Loucy (cell line): ENCODE data around the gene SORCS2.

Source experiments
- H2AFZ ChIP-seq: fragments of 200-600 bp; sonication (generic); 2 replicates; pipeline ENCODE4 v1.6.0; 2016; ENCODE audit warnings: antibody characterized with exemption, mild to moderate bottlenecking, low read length, moderate library complexity
- H3F3A ChIP-seq: fragments of 200-600 bp; 2 replicates; pipeline ENCODE4 v1.6.0; 2016; ENCODE audit warnings: antibody characterized with exemption, low read depth, mild to moderate bottlenecking
- H3K27me3 ChIP-seq: fragments of 200-600 bp; sonication (generic); 2 replicates; pipeline ENCODE4 v1.6.1; 2014; ENCODE audit warnings: low read length, mild to moderate bottlenecking; ENCODE audit not compliant: insufficient read depth, poor library complexity, severe bottlenecking
- H3K36me3 ChIP-seq: fragments of 200-600 bp; sonication (generic); 2 replicates; pipeline ENCODE4 v1.6.1; 2016; ENCODE audit warnings: low read length; ENCODE audit not compliant: insufficient read depth
- H3K4me1 ChIP-seq: fragments of 200-600 bp; sonication (generic); 2 replicates; pipeline ENCODE4 v1.5.1; 2014; ENCODE audit warnings: low read length, mild to moderate bottlenecking; ENCODE audit not compliant: insufficient read depth, poor library complexity, severe bottlenecking
- H3K4me2 ChIP-seq: fragments of 200-600 bp; sonication (generic); 2 replicates; pipeline ENCODE4 v1.6.0; 2014; ENCODE audit warnings: antibody characterized with exemption, low read length, low read depth, mild to moderate bottlenecking; ENCODE audit not compliant: poor library complexity, severe bottlenecking
- H3K4me3 ChIP-seq: fragments of 200-600 bp; sonication (generic); 2 replicates; pipeline ENCODE4 v1.5.1; 2014; ENCODE audit warnings: low read length, mild to moderate bottlenecking, mixed read lengths; ENCODE audit not compliant: poor library complexity, severe bottlenecking
- H3K79me2 ChIP-seq: fragments of 200-600 bp; sonication (generic); 2 replicates; pipeline ENCODE4 v1.6.1; 2014; ENCODE audit warnings: low read length; ENCODE audit not compliant: insufficient read depth
- H3K9ac ChIP-seq: fragments of 200-600 bp; sonication (generic); 2 replicates; pipeline ENCODE4 v1.6.0; 2014; ENCODE audit warnings: mild to moderate bottlenecking, low read depth, low read length, moderate library complexity; ENCODE audit not compliant: poor library complexity, severe bottlenecking
- H3K9me2 ChIP-seq: fragments of 200-600 bp; sonication (generic); replicated peaks from 2 replicates; pipeline ENCODE4 v1.6.1; 2016; ENCODE audit warnings: low read depth, low read length, mixed read lengths
- H3K9me3 ChIP-seq: fragments of 200-600 bp; sonication (generic); 2 replicates; pipeline ENCODE4 v1.6.1; 2014; ENCODE audit warnings: mild to moderate bottlenecking, antibody characterized with exemption, low read length, low read depth; ENCODE audit not compliant: insufficient read depth
- H4K20me1 ChIP-seq: fragments of 200-600 bp; sonication (generic); 2 replicates; pipeline ENCODE4 v1.6.0; 2014; ENCODE audit warnings: antibody characterized with exemption, low read length, mild to moderate bottlenecking; ENCODE audit not compliant: insufficient read depth, poor library complexity, severe bottlenecking
- EZH2phosphoT487 ChIP-seq: fragments of 200-600 bp; IDR thresholded peaks from 2 replicates; pipeline ENCODE4 v1.6.1; 2018; ENCODE audit warnings: antibody characterized with exemption, mild to moderate bottlenecking, moderate library complexity, borderline replicate concordance
- TF ChIP-seq, protein P1 (sequence below): fragments of 200-600 bp; sonication (generic); conservative IDR thresholded peaks from 2 replicates; pipeline ENCODE4 v1.5.1; 2014; ENCODE audit warnings: mild to moderate bottlenecking, antibody characterized with exemption, low read length

The SORCS2 gene

DNA sequence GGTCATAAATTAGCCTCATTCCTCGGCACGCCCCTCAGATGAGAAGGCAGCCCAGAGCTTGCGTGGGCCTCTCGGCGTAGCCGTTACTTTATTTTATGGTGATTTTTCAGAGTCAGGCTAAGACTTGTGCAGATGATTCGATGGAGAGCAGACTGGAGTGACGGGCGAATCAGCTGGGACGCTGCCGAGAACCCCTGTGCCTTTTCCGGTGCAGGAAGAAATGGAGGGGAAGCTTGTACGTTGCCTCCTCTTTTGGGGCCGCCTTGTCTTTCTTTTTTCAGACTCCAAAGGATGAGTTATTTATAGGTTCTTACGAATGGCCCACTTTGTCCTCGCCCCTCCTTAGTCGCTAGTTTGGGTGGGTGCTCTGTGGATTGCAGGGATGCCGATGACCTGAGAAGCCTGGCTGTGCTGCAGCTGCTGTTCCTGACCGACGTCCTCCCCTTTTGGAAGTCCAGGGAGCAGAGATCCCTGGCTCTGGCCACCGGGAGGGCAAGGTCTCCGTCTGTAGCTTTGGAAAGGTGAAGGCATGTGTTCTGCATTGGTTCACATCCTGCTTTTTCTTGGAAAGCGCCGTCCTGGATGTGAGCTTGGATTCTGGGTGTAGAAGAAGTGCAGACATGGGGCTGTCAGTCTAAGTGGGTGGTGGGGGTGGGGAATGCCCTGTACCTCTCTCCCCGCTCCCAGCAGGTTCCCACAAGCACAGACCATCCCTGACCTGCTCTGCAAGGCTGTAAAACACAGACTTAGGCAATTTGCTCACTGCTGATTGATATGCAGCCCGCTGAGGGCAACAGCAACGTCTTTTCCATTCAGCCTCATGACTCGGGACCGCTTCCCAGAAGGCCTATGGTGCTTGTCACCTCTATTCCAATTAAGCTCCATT is 9.3 kb downstream of the SORCS2 start:
- no peak overlapping the region for H3K4me2 ChIP-seq
- no peaks in the 10 kb centered on the region for H3K9me2 ChIP-seq
- H3K36me3 ChIP-seq = no peaks in the 10 kb centered on the region
- no peak overlapping the region for H2AFZ ChIP-seq
- H4K20me1 ChIP-seq = no peaks in the 10 kb centered on the region
- no peaks in the 10 kb centered on the region for H3K27me3 ChIP-seq
- H3K9ac ChIP-seq = no peak overlapping the region
- H3K9me3 ChIP-seq = peaks cover 2% of the 10 kb centered on the region; the same call in 1 of the 2 replicates
- H3K79me2 ChIP-seq = no peaks in the 10 kb centered on the region
- TF ChIP-seq, protein P1, sequence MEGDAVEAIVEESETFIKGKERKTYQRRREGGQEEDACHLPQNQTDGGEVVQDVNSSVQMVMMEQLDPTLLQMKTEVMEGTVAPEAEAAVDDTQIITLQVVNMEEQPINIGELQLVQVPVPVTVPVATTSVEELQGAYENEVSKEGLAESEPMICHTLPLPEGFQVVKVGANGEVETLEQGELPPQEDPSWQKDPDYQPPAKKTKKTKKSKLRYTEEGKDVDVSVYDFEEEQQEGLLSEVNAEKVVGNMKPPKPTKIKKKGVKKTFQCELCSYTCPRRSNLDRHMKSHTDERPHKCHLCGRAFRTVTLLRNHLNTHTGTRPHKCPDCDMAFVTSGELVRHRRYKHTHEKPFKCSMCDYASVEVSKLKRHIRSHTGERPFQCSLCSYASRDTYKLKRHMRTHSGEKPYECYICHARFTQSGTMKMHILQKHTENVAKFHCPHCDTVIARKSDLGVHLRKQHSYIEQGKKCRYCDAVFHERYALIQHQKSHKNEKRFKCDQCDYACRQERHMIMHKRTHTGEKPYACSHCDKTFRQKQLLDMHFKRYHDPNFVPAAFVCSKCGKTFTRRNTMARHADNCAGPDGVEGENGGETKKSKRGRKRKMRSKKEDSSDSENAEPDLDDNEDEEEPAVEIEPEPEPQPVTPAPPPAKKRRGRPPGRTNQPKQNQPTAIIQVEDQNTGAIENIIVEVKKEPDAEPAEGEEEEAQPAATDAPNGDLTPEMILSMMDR = no peak
- TF ChIP-seq EZH2phosphoT487 = no peak
- H3K4me1 ChIP-seq = no peaks in the 10 kb centered on the region
- no peak overlapping the region for H3K4me3 ChIP-seq
- H3F3A ChIP-seq = no peaks in the 10 kb centered on the region

DNA sequence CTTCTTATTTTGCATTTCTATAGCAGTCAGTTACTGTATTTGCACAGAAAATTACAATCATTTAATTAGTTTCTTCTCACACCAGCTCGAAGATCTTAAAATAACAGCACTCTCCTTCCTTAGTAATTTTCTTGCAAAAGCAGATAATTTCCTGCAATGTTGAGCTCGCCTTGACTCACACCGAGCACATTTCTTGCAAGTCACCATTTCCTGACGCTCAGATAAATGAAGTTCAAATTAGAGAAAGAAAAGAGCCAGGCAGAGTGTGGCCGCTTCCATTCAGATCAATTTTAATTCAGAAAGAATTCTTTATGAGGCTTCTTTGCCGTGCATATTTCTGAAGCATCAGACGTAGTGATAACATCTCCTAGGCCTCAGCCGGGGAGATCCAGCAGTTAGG is 10.1 kb downstream of the SORCS2 start:
- Histone ChIP-seq H3K9ac (no peak overlapping the region), H3K9me3 (peaks cover 4% of the 10 kb centered on the region; the same call in 1 of the 2 replicates), H4K20me1 (no peaks in the 10 kb centered on the region), H3F3A (no peaks in the 10 kb centered on the region), H3K27me3 (no peaks in the 10 kb centered on the region), H3K4me3 (no peak overlapping the region), H2AFZ (no peak overlapping the region), H3K79me2 (no peaks in the 10 kb centered on the region), H3K36me3 (no peaks in the 10 kb centered on the region), H3K9me2 (no peaks in the 10 kb centered on the region), H3K4me1 (no peaks in the 10 kb centered on the region), H3K4me2 (no peak overlapping the region)
- TF ChIP-seq, protein P1 = no peak
- TF ChIP-seq EZH2phosphoT487 = no peak

DNA sequence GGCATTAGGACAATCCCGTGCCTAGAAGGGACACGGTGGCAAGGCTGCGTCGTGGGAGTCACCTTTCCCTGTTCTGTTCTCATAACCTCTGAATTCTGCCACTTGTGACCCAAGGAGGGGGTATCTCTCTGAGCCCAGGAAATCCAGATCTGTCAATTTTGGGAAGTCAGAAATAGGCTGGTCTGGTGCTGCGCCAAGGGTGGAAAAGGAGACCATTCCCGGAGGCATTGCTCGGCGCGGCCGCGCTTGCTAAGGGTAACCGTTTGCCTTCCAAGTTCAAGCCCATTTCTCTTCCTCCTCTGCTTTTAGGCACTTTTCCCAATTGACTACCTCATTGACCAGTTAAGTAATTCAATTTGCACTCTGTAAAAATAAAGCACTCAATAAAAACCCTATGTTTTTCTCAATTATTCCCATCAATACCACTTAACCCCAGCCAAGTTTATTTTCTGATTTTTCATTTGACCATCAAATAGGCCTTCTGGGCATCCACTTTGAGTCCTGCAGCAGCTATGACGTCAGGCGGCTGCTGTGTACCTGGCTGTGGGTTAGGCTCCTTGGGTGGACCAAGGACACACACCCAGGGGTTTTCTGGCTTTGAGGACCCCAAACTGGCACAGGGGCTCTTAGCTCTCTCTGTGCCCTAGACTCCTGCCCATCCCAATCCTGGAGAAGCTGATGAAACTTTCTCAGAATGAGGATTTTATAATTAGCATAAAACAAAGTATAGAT is 12.5 kb downstream of the SORCS2 start:
- H4K20me1 ChIP-seq = no peaks in the 10 kb centered on the region
- H3K36me3 ChIP-seq = no peaks in the 10 kb centered on the region
- H3K4me3 ChIP-seq = no peak overlapping the region
- peaks cover 11% of the 10 kb centered on the region; the same call in 1 of the 2 replicates for H3K9me3 ChIP-seq
- TF ChIP-seq, protein P1 = no peak
- no peak for TF ChIP-seq EZH2phosphoT487
- no peaks in the 10 kb centered on the region for H3K27me3 ChIP-seq
- no peaks in the 10 kb centered on the region for H3K9me2 ChIP-seq
- no peak overlapping the region for H3K4me2 ChIP-seq
- H3K9ac ChIP-seq = no peak overlapping the region
- no peaks in the 10 kb centered on the region for H3K4me1 ChIP-seq
- H3F3A ChIP-seq = no peaks in the 10 kb centered on the region
- H3K79me2 ChIP-seq = no peaks in the 10 kb centered on the region
- no peak overlapping the region for H2AFZ ChIP-seq
